ENCODE measurements around the gene CPT2. TPM values are rescaled to one million over a fixed set of nuclear protein-coding genes. Genes with fewer than 3 reads are reported as not detected.
"Not testable (repeated sequence)": the region's sequence is repeated elsewhere in the genome, so short reads cannot be mapped to it uniquely, and the experiment has no call there.

CPT2 gene
- total RNA-seq, 2 donors from 2014 or later, result 14.5 to 16.5 TPM

GRCh38 chr1:53195246-53196016 is 1.2 kb upstream of the CPT2 start:
- Mint-ChIP-seq H3K4me1 (peaks cover 10% of the 10 kb centered on the region), H3K27me3 (no peaks in the 10 kb centered on the region), H3K36me3 (ENCODE audit: low read depth) (peaks cover 17% of the 10 kb centered on the region), H3K4me3 (peak overlapping the region; percentile 99), H3K27ac (peak overlapping the region; percentile 100), H3K9me3 (no peaks in the 10 kb centered on the region)
- ATAC-seq (replicated peaks), result no peak

- H3K36me3 Mint-ChIP-seq (ENCODE audit: low read depth), result peaks cover 23% of the 10 kb centered on the region
- H3K4me3 Mint-ChIP-seq, result peak overlapping the region; percentile 99
- H3K27ac Mint-ChIP-seq, result peak overlapping the region; percentile 100
- H3K27me3 Mint-ChIP-seq, result no peaks in the 10 kb centered on the region
- peaks cover 10% of the 10 kb centered on the region for H3K4me1 Mint-ChIP-seq
- ATAC-seq (replicated peaks), result peak; percentile 23
- no peaks in the 10 kb centered on the region for H3K9me3 Mint-ChIP-seq
Measured at GRCh38 chr1:53196017-53196484, 573 bp upstream of the CPT2 start.

- peak overlapping the region; percentile 99 for H3K4me3 Mint-ChIP-seq
- peaks cover 10% of the 10 kb centered on the region for H3K4me1 Mint-ChIP-seq
- no peaks in the 10 kb centered on the region for H3K9me3 Mint-ChIP-seq
- peak overlapping the region; percentile 100 for H3K27ac Mint-ChIP-seq
- no peak for ATAC-seq (replicated peaks)
- no peaks in the 10 kb centered on the region for H3K27me3 Mint-ChIP-seq
- H3K36me3 Mint-ChIP-seq (ENCODE audit: low read depth), result peaks cover 36% of the 10 kb centered on the region
Measured at GRCh38 chr1:53197291-53198200, 922 bp downstream of the CPT2 start.

- Mint-ChIP-seq H3K4me3 (peak overlapping the region; percentile 99), H3K9me3 (no peaks in the 10 kb centered on the region), H3K27ac (peak overlapping the region; percentile 100), H3K36me3 (ENCODE audit: low read depth) (peaks cover 43% of the 10 kb centered on the region), H3K27me3 (no peaks in the 10 kb centered on the region), H3K4me1 (peaks cover 10% of the 10 kb centered on the region)
- ATAC-seq (replicated peaks), result no peak
Measured at GRCh38 chr1:53198241-53198651, 1.6 kb downstream of the CPT2 start.

GRCh38 chr1:53203466-53203865 is 6.8 kb downstream of the CPT2 start:
- no peak overlapping the region for H3K27ac Mint-ChIP-seq
- H3K4me3 Mint-ChIP-seq, result no peak overlapping the region
- H3K4me1 Mint-ChIP-seq, result no peaks in the 10 kb centered on the region
- peaks cover 7% of the 10 kb centered on the region for H3K9me3 Mint-ChIP-seq
- no peak for ATAC-seq (replicated peaks)
- no peaks in the 10 kb centered on the region for H3K27me3 Mint-ChIP-seq
- peaks cover 75% of the 10 kb centered on the region for H3K36me3 Mint-ChIP-seq (ENCODE audit: low read depth)

- H3K4me1 Mint-ChIP-seq; H3K4me3 Mint-ChIP-seq; H3K27me3 Mint-ChIP-seq; ATAC-seq (replicated peaks); H3K27ac Mint-ChIP-seq; H3K9me3 Mint-ChIP-seq: not testable (repeated sequence)
- peaks cover 94% of the 10 kb centered on the region for H3K36me3 Mint-ChIP-seq (ENCODE audit: low read depth)
Measured at GRCh38 chr1:53205496-53205895, 8.9 kb downstream of the CPT2 start.

GRCh38 chr1:53206083-53206685 is 9.6 kb downstream of the CPT2 start:
- not testable (repeated sequence) for H3K9me3 Mint-ChIP-seq; ATAC-seq (replicated peaks); H3K27ac Mint-ChIP-seq; H3K4me1 Mint-ChIP-seq; H3K27me3 Mint-ChIP-seq; H3K4me3 Mint-ChIP-seq
- H3K36me3 Mint-ChIP-seq (ENCODE audit: low read depth), result peaks cover 94% of the 10 kb centered on the region

- Mint-ChIP-seq H3K27me3 (no peaks in the 10 kb centered on the region), H3K4me3 (no peak overlapping the region), H3K36me3 (ENCODE audit: low read depth) (peaks cover 96% of the 10 kb centered on the region), H3K4me1 (no peaks in the 10 kb centered on the region), H3K9me3 (peaks cover 7% of the 10 kb centered on the region), H3K27ac (no peak overlapping the region)
- ATAC-seq (replicated peaks), result no peak
Measured at GRCh38 chr1:53206735-53207379, 10.2 kb downstream of the CPT2 start.

GRCh38 chr1:53207726-53208125 is 11.1 kb downstream of the CPT2 start:
- no peak for ATAC-seq (replicated peaks)
- Mint-ChIP-seq H3K27me3 (no peaks in the 10 kb centered on the region), H3K27ac (no peak overlapping the region), H3K4me1 (no peaks in the 10 kb centered on the region), H3K4me3 (no peak overlapping the region), H3K9me3 (peaks cover 7% of the 10 kb centered on the region), H3K36me3 (ENCODE audit: low read depth) (peaks cover 96% of the 10 kb centered on the region)

- Mint-ChIP-seq H3K4me3 (no peak overlapping the region), H3K4me1 (no peaks in the 10 kb centered on the region), H3K27me3 (no peaks in the 10 kb centered on the region), H3K9me3 (peaks cover 7% of the 10 kb centered on the region), H3K27ac (peak overlapping the region; percentile 25), H3K36me3 (ENCODE audit: low read depth) (peaks cover 96% of the 10 kb centered on the region)
- no peak for ATAC-seq (replicated peaks)
Measured at GRCh38 chr1:53210352-53210751, 13.7 kb downstream of the CPT2 start.

GRCh38 chr1:53210954-53211353 is 14.3 kb downstream of the CPT2 start:
- Mint-ChIP-seq H3K4me1 (no peaks in the 10 kb centered on the region), H3K27me3 (no peaks in the 10 kb centered on the region), H3K4me3 (no peak overlapping the region), H3K36me3 (ENCODE audit: low read depth) (peaks cover 97% of the 10 kb centered on the region), H3K9me3 (peaks cover 7% of the 10 kb centered on the region), H3K27ac (no peak overlapping the region)
- no peak for ATAC-seq (replicated peaks)

GRCh38 chr1:53214376-53214940 is 17.8 kb downstream of the CPT2 start:
- H3K4me3 Mint-ChIP-seq, result no peak overlapping the region
- ATAC-seq (replicated peaks), result no peak
- peaks cover 12% of the 10 kb centered on the region for H3K4me1 Mint-ChIP-seq
- H3K27me3 Mint-ChIP-seq, result no peaks in the 10 kb centered on the region
- H3K9me3 Mint-ChIP-seq, result no peaks in the 10 kb centered on the region
- peaks cover 94% of the 10 kb centered on the region for H3K36me3 Mint-ChIP-seq (ENCODE audit: low read depth)
- H3K27ac Mint-ChIP-seq, result no peak overlapping the region

- peak overlapping the region; percentile 88 for H3K4me3 Mint-ChIP-seq
- no peaks in the 10 kb centered on the region for H3K9me3 Mint-ChIP-seq
Measured at GRCh38 chr1:53218201-53218600, 21.6 kb downstream of the CPT2 start.

GRCh38 chr1:53219711-53220110 is 23.1 kb downstream of the CPT2 start:
- peaks cover 17% of the 10 kb centered on the region for H3K4me1 Mint-ChIP-seq
- no peaks in the 10 kb centered on the region for H3K27me3 Mint-ChIP-seq
- ATAC-seq (replicated peaks), result no peak
- H3K36me3 Mint-ChIP-seq (ENCODE audit: low read depth), result peaks cover 41% of the 10 kb centered on the region
- peak overlapping the region; percentile 94 for H3K27ac Mint-ChIP-seq
- no peaks in the 10 kb centered on the region for H3K9me3 Mint-ChIP-seq
- peak overlapping the region; percentile 88 for H3K4me3 Mint-ChIP-seq

More at GRCh38 chr1:53218201-53218600, 21.6 kb downstream of the CPT2 start:
- Mint-ChIP-seq H3K36me3 (ENCODE audit: low read depth) (peaks cover 56% of the 10 kb centered on the region), H3K4me1 (peaks cover 17% of the 10 kb centered on the region), H3K27ac (peak overlapping the region; percentile 94), H3K27me3 (no peaks in the 10 kb centered on the region)
- ATAC-seq (replicated peaks), result no peak

Measured in activated T-helper 17 cell treated with anti-CD3 and anti-CD28 coated beads, Interleukin-2, amount 50 U/mL, for 72 hours (primary cell).